Thoracic aorta (tissue), 2 donors: ENCODE results near the gene SPP2. TPM values are rescaled to one million over a fixed set of nuclear protein-coding genes. Genes with fewer than 3 reads are reported as not detected.

Source experiments
- ATAC-seq: fragments of 150-250 bp; one replicate; pipeline ENCODE4 v1.8.0; 2017; ENCODE audit warnings: low read depth; ENCODE audit not compliant: insufficient number of reproducible peaks, low FRiP score
- DNase-seq: peaks from one replicate; pipeline ENCODE4 v3.0.0-alpha.2; 2020; ENCODE audit warnings: low spot score
- H3K27ac ChIP-seq, 2 donors: fragments of 200-600 bp; sonication (generic); 1 replicate in 1 of 2; 2 replicates in 1 of 2; pipeline ENCODE4 v1.5.1; 2016; ENCODE audit warnings: mild to moderate bottlenecking in 2 of 2, moderate library complexity in 2 of 2
- H3K27me3 ChIP-seq: fragments of 200-600 bp; sonication (generic); replicated peaks from 2 replicates; pipeline ENCODE4 v1.6.0; 2016; ENCODE audit warnings: mild to moderate bottlenecking; ENCODE audit not compliant: insufficient read depth
- H3K36me3 ChIP-seq: fragments of 200-600 bp; sonication (generic); one replicate; pipeline ENCODE4 v1.5.1; 2016
- H3K4me1 ChIP-seq, 2 donors: fragments of 200-600 bp; sonication (generic); 1 replicate in 1 of 2; 2 replicates in 1 of 2; pipeline versions ENCODE4 v1.5.1 to v1.6.0; 2016; ENCODE audit warnings: low read depth in 2 of 2, mild to moderate bottlenecking in 1 of 2; ENCODE audit not compliant: control insufficient read depth in 1 of 2
- H3K4me3 ChIP-seq: fragments of 200-600 bp; sonication (generic); 2 replicates; pipeline ENCODE4 v1.5.1; 2016; ENCODE audit warnings: mild to moderate bottlenecking
- H3K9me3 ChIP-seq: fragments of 200-600 bp; sonication (generic); 2 replicates; pipeline ENCODE4 v1.5.1; 2016
- total RNA-seq, 2 donors: library from RNA; depleted of rRNA; stranded (reverse); fragments of >200 nt; gene quantifications; one replicate each; pipeline versions ENCODE4 v1.1.0 to v1.2.3, GENCODE V29; 2016
- TF ChIP-seq, protein P1 (sequence below): fragments of 200-600 bp; sonication (generic); IDR thresholded peaks from one replicate; pipeline ENCODE4 v1.5.1; 2019; ENCODE audit warnings: antibody characterized with exemption

The SPP2 gene
- total RNA-seq, 2 donors from 2014 or later: not detected

DNA sequence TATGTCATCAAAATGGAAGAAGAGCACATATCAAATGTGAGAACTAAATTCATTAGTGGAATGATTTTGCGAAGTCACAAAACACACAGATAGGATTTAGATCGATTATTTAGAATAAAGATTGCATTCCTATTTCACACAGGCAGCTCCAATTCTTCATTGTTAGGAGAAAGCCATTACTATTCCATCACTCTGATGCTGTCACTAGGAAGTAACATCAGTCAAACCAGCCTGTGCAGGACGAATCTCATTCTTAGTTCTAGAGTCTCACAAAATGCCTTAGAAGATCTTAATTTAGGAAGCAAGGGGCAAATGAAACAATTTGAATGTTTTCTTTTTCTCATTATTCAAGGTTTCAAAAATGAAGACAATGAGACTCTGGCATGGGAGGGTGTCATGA, 44.0 kb upstream of the SPP2 start:
- H3K4me1 ChIP-seq: no peaks in the 10 kb centered on the region
- no peaks in the 10 kb centered on the region for H3K27me3 ChIP-seq
- ATAC-seq: no peak
- no peak overlapping the region for H3K27ac ChIP-seq
- no peak for DNase-seq
- no peak overlapping the region for H3K4me3 ChIP-seq
- no peaks in the 10 kb centered on the region for H3K36me3 ChIP-seq
- TF ChIP-seq, protein P1, sequence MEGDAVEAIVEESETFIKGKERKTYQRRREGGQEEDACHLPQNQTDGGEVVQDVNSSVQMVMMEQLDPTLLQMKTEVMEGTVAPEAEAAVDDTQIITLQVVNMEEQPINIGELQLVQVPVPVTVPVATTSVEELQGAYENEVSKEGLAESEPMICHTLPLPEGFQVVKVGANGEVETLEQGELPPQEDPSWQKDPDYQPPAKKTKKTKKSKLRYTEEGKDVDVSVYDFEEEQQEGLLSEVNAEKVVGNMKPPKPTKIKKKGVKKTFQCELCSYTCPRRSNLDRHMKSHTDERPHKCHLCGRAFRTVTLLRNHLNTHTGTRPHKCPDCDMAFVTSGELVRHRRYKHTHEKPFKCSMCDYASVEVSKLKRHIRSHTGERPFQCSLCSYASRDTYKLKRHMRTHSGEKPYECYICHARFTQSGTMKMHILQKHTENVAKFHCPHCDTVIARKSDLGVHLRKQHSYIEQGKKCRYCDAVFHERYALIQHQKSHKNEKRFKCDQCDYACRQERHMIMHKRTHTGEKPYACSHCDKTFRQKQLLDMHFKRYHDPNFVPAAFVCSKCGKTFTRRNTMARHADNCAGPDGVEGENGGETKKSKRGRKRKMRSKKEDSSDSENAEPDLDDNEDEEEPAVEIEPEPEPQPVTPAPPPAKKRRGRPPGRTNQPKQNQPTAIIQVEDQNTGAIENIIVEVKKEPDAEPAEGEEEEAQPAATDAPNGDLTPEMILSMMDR: no peak
- peaks cover 7% of the 10 kb centered on the region for H3K9me3 ChIP-seq

DNA sequence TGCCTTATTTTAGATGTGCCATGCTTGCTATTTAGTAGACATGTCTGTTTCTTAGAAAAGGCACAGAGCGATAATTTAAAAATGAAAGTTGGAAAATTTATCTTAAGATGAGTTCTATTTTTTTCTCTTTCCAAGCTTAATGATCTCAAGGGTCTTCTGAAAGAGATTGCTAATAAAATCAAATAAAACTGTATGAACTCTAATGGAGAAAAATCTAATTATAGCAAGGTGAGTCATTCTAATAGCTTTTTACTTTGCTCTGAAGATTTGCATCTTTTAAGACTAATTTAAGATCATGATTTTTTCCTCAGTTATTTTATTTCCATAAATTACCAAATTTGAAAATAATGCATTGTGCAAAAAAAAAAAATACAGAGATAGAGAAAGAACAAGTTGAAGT, 36.1 kb upstream of the SPP2 start:
- H3K27ac ChIP-seq: no peak overlapping the region

DNA sequence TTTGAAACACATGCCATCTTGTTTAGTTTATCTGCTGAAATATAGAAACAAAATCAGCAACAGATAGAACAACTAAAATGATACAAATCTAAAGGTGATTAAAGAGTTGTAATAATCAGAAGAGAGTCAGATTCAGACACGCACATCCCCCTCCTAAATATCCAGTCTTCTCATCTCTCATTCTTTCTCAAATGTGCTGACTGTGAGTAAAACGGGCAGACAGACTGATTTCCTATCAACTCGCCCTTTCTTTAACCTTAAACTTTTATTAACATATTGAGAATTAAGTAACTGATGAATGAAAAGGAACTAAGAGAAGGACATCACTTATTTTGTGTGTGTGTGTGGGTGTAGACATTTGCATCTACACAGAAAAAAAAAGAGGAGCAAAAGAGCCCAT, 34.6 kb upstream of the SPP2 start:
- DNase-seq (no peak), ATAC-seq (no peak)
- H3K9me3 ChIP-seq: peaks cover 7% of the 10 kb centered on the region
- no peak overlapping the region for H3K4me3 ChIP-seq
- H3K27ac ChIP-seq: no peak overlapping the region
- TF ChIP-seq, protein P1: no peak
- no peaks in the 10 kb centered on the region for H3K36me3 ChIP-seq
- H3K4me1 ChIP-seq: no peaks in the 10 kb centered on the region
- no peaks in the 10 kb centered on the region for H3K27me3 ChIP-seq

More for the DNA sequence above, 36.1 kb upstream of the SPP2 start:
- Histone ChIP-seq H3K4me3 (no peak overlapping the region), H3K4me1 (no peaks in the 10 kb centered on the region), H3K9me3 (peaks cover 7% of the 10 kb centered on the region), H3K36me3 (no peaks in the 10 kb centered on the region), H3K27me3 (no peaks in the 10 kb centered on the region)
- DNase-seq: no peak
- ATAC-seq: no peak
- TF ChIP-seq, protein P1: no peak

DNA sequence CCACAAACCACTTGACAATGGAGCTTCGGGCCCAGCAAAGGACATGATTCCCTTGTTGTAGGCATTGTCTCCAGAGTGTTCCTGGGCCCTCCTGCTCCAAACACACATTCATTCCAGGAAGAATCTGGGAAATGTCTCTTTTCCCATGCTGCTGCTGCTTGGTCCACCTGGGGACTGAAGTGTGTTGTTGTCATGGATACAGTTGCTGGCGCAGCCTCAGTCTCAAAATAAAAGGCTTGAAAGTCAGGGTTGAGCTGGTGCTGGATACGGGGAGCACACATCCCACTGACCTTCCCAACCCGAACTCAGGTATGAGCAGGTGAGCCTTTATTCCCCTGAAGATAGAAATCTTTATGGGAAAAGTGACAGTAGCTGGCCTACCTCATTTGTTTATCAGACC, 30.6 kb upstream of the SPP2 start:
- Histone ChIP-seq H3K4me3 (no peak overlapping the region), H3K9me3 (no peaks in the 10 kb centered on the region), H3K36me3 (no peaks in the 10 kb centered on the region), H3K4me1 (no peaks in the 10 kb centered on the region), H3K27ac (no peak overlapping the region), H3K27me3 (no peaks in the 10 kb centered on the region)
- TF ChIP-seq, protein P1: no peak
- DNase-seq (no peak), ATAC-seq (no peak)

DNA sequence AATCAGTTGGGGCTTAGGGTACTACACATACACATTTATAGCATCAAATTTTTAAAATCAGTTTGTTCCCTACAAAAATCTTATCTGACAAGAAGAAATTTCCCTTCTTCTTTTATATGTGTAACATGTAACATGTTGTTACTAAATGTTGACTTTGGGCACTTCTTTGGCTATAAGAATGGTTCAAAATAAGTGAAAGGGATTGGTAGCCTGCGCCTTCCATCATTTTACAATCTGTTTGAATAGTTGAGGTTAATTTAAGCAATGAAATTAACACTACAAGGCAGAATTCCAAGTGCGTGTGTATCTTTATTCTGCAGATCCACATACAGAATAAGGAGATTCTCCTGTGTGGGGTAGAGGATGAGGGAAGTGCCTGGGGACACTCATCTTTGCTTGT, 30.2 kb upstream of the SPP2 start:
- Histone ChIP-seq H3K27ac (no peak overlapping the region), H3K36me3 (no peaks in the 10 kb centered on the region), H3K4me3 (no peak overlapping the region), H3K4me1 (no peaks in the 10 kb centered on the region), H3K9me3 (no peaks in the 10 kb centered on the region), H3K27me3 (no peaks in the 10 kb centered on the region)
- DNase-seq (no peak), ATAC-seq (no peak)
- TF ChIP-seq, protein P1: no peak
